Loucy (cell line): ENCODE data around the gene BACE2.

Experiments used
- H2AFZ ChIP-seq: fragments of 200-600 bp; sonication (generic); 2 replicates; pipeline ENCODE4 v1.6.0; 2016; ENCODE audit warnings: antibody characterized with exemption, mild to moderate bottlenecking, low read length, moderate library complexity
- H3F3A ChIP-seq: fragments of 200-600 bp; 2 replicates; pipeline ENCODE4 v1.6.0; 2016; ENCODE audit warnings: antibody characterized with exemption, low read depth, mild to moderate bottlenecking
- H3K27me3 ChIP-seq: fragments of 200-600 bp; sonication (generic); 2 replicates; pipeline ENCODE4 v1.6.1; 2014; ENCODE audit warnings: low read length, mild to moderate bottlenecking; ENCODE audit not compliant: insufficient read depth, poor library complexity, severe bottlenecking
- H3K36me3 ChIP-seq: fragments of 200-600 bp; sonication (generic); 2 replicates; pipeline ENCODE4 v1.6.1; 2016; ENCODE audit warnings: low read length; ENCODE audit not compliant: insufficient read depth
- H3K4me1 ChIP-seq: fragments of 200-600 bp; sonication (generic); 2 replicates; pipeline ENCODE4 v1.5.1; 2014; ENCODE audit warnings: low read length, mild to moderate bottlenecking; ENCODE audit not compliant: insufficient read depth, poor library complexity, severe bottlenecking
- H3K4me2 ChIP-seq: fragments of 200-600 bp; sonication (generic); 2 replicates; pipeline ENCODE4 v1.6.0; 2014; ENCODE audit warnings: antibody characterized with exemption, low read length, low read depth, mild to moderate bottlenecking; ENCODE audit not compliant: poor library complexity, severe bottlenecking
- H3K4me3 ChIP-seq: fragments of 200-600 bp; sonication (generic); 2 replicates; pipeline ENCODE4 v1.5.1; 2014; ENCODE audit warnings: low read length, mild to moderate bottlenecking, mixed read lengths; ENCODE audit not compliant: poor library complexity, severe bottlenecking
- H3K79me2 ChIP-seq: fragments of 200-600 bp; sonication (generic); 2 replicates; pipeline ENCODE4 v1.6.1; 2014; ENCODE audit warnings: low read length; ENCODE audit not compliant: insufficient read depth
- H3K9ac ChIP-seq: fragments of 200-600 bp; sonication (generic); 2 replicates; pipeline ENCODE4 v1.6.0; 2014; ENCODE audit warnings: mild to moderate bottlenecking, low read depth, low read length, moderate library complexity; ENCODE audit not compliant: poor library complexity, severe bottlenecking
- H3K9me2 ChIP-seq: fragments of 200-600 bp; sonication (generic); replicated peaks from 2 replicates; pipeline ENCODE4 v1.6.1; 2016; ENCODE audit warnings: low read depth, low read length, mixed read lengths
- H3K9me3 ChIP-seq: fragments of 200-600 bp; sonication (generic); 2 replicates; pipeline ENCODE4 v1.6.1; 2014; ENCODE audit warnings: mild to moderate bottlenecking, antibody characterized with exemption, low read length, low read depth; ENCODE audit not compliant: insufficient read depth
- H4K20me1 ChIP-seq: fragments of 200-600 bp; sonication (generic); 2 replicates; pipeline ENCODE4 v1.6.0; 2014; ENCODE audit warnings: antibody characterized with exemption, low read length, mild to moderate bottlenecking; ENCODE audit not compliant: insufficient read depth, poor library complexity, severe bottlenecking
- CTCF ChIP-seq: fragments of 200-600 bp; sonication (generic); conservative IDR thresholded peaks from 2 replicates; pipeline ENCODE4 v1.5.1; 2014; ENCODE audit warnings: mild to moderate bottlenecking, antibody characterized with exemption, low read length
- EZH2phosphoT487 ChIP-seq: fragments of 200-600 bp; IDR thresholded peaks from 2 replicates; pipeline ENCODE4 v1.6.1; 2018; ENCODE audit warnings: antibody characterized with exemption, mild to moderate bottlenecking, moderate library complexity, borderline replicate concordance

The BACE2 gene

GRCh38 chr21:41162096-41162495 is 5.9 kb upstream of the BACE2 start:
- H3K36me3 ChIP-seq, result no peaks in the 10 kb centered on the region
- H2AFZ ChIP-seq, result no peak overlapping the region
- H3F3A ChIP-seq, result 0 out of 2 replicates have a peak, but pooled peaks cover 4% of the 10 kb centered on the region
- H3K79me2 ChIP-seq, result no peaks in the 10 kb centered on the region
- no peaks in the 10 kb centered on the region for H4K20me1 ChIP-seq
- TF ChIP-seq CTCF (no peak), EZH2phosphoT487 (no peak)
- H3K9ac ChIP-seq, result no peak overlapping the region
- no peaks in the 10 kb centered on the region for H3K27me3 ChIP-seq
- H3K4me3 ChIP-seq, result no peak overlapping the region
- H3K9me3 ChIP-seq, result no peaks in the 10 kb centered on the region
- no peak overlapping the region for H3K4me2 ChIP-seq
- no peaks in the 10 kb centered on the region for H3K9me2 ChIP-seq
- H3K4me1 ChIP-seq, result no peaks in the 10 kb centered on the region

- no peaks in the 10 kb centered on the region for H3K79me2 ChIP-seq
- H3F3A ChIP-seq, result 0 out of 2 replicates have a peak, but pooled peaks cover 4% of the 10 kb centered on the region
- no peak for TF ChIP-seq EZH2phosphoT487
- TF ChIP-seq CTCF, result no peak
Measured at GRCh38 chr21:41163091-41163490, 4.9 kb upstream of the BACE2 start.

GRCh38 chr21:41164052-41164451 is 3.9 kb upstream of the BACE2 start:
- Histone ChIP-seq H3K9ac (no peak overlapping the region), H3K4me2 (no peak overlapping the region), H4K20me1 (no peaks in the 10 kb centered on the region), H2AFZ (no peak overlapping the region), H3K4me1 (peaks cover 3% of the 10 kb centered on the region), H3K27me3 (no peaks in the 10 kb centered on the region), H3K9me2 (no peaks in the 10 kb centered on the region), H3K4me3 (no peak overlapping the region), H3K9me3 (no peaks in the 10 kb centered on the region), H3K79me2 (no peaks in the 10 kb centered on the region), H3K36me3 (no peaks in the 10 kb centered on the region), H3F3A (0 out of 2 replicates have a peak, but pooled peaks cover 4% of the 10 kb centered on the region)
- TF ChIP-seq CTCF, result no peak
- TF ChIP-seq EZH2phosphoT487, result no peak

More at GRCh38 chr21:41163091-41163490, 4.9 kb upstream of the BACE2 start:
- Histone ChIP-seq H3K9ac (no peak overlapping the region), H3K4me3 (no peak overlapping the region), H3K9me2 (no peaks in the 10 kb centered on the region), H4K20me1 (no peaks in the 10 kb centered on the region), H3K9me3 (no peaks in the 10 kb centered on the region), H3K36me3 (no peaks in the 10 kb centered on the region), H3K4me2 (no peak overlapping the region), H3K4me1 (no peaks in the 10 kb centered on the region), H2AFZ (no peak overlapping the region), H3K27me3 (no peaks in the 10 kb centered on the region)
